Lower leg skin (tissue), 3 donors: ENCODE results near the gene SWAP70.

Source experiments
- CTCF ChIP-seq, 3 donors: fragments of 450-650 bp; IDR thresholded peaks; one replicate each; pipeline ENCODE4 v1.5.1; 2016; ENCODE audit warnings: antibody characterized with exemption in 3 of 3, mild to moderate bottlenecking in 3 of 3, moderate library complexity in 2 of 3
- POLR2A ChIP-seq, 2 donors: fragments of 450-650 bp; IDR thresholded peaks; one replicate each; pipeline ENCODE4 v1.6.1; 2016 to 2017; ENCODE audit warnings: antibody characterized with exemption in 2 of 2, mild to moderate bottlenecking in 1 of 2, moderate library complexity in 1 of 2

DNA sequence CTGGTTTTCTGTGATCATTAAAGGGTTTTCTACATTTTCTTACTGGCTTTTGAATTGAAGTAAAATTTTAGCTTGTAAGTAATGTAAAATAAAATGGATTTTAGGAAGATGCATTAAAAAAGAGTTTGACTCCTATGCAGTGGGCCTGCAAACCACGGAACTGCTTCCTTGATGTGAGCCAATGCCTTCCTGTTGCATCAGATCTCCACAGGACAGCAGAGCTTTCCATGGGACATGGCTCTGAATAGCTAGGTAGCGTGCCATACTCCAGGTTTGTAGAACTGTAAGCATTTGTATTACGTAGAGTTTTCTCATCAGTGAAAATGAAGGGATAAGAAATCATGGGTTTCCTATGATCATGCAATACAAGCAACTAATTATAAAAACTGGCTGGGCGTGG lies 133.4 kb downstream of the SWAP70 start:
- TF ChIP-seq CTCF (IDR thresholded peaks at IDR 0.05): no peak
- TF ChIP-seq POLR2A (IDR thresholded peaks at IDR 0.05): no peak
